Measurements from ENCODE around the gene KLHL10.
"Not testable (repeated sequence)": the region's sequence is repeated elsewhere in the genome, so short reads cannot be mapped to it uniquely, and the experiment has no call there.

Gene KLHL10

DNA sequence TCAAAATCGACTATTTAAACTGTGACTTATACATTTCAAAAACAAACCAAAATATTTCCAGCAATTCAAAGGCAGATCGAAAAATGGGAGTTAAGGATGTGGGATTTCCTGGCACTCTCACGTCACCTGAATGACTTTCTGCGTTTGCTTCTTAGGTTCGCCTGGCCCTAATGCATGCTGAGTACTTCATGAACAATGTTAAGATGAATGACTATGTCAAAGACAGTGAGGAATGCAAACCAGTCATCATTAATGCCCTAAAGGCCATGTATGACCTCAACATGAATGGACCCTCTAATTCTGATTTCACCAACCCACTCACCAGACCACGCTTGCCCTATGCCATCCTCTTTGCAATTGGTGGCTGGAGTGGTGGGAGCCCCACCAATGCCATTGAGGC is 7.3 kb downstream of the KLHL10 start:
- DNase-seq (ENCODE audit: low read depth, low spot score): no peak
- H3K27ac ChIP-seq: no peak overlapping the region

DNA sequence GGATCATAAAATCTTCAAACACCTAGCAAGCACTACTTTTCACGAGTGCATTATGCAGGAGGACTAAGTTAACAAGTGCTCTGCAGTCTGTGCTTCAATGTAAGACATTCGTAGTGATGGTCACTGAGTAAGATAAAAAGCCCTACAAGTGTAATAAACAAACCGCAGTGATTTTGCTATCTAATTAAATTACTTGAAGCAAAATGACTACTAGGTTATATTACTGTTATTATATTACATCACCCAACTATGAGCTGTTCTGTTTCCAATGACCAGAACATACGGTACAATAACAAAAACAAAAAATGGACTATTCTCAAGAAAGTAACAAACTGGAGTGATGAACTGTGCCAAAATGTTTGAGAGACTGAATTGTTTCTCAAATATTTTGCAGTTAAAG is 11.2 kb downstream of the KLHL10 start:
- no peak for DNase-seq (ENCODE audit: low read depth, low spot score)
- no peak overlapping the region for H3K27ac ChIP-seq

DNA sequence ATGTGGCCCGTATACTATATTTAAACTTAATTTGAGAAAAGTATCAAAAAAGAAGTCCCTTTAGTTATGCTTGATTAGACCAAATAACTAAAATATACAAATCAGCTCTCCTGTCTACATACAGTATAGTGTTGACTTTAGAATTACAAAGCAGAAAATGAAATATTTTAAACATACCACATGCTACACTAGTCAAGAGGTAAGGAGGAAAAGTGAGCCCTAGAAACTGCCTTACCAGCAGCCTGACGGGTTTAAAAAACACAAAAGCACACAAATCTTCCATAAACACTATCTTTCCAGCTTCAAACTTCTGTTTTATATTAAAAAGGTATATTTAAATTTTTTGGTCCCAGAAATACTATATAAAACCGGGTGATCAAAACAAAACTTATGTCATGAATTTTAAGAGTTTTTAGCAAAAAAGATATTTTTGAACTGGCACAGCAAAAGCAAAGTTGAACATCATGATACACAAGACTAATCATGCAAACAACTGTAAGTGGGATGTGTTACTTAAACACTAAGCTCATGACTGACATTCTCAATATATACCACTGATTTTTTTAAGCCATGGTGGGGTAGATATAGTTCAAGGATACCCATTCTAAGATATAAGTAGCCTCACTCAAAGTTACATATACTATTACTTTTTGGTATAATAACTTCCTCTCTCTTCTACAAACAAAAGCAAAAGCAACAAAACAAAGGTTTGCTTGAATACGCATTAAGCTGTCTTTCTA is 11.8 kb downstream of the KLHL10 start:
- H3K27ac ChIP-seq: no peak overlapping the region
- no peak for DNase-seq (ENCODE audit: low read depth, low spot score)

DNA sequence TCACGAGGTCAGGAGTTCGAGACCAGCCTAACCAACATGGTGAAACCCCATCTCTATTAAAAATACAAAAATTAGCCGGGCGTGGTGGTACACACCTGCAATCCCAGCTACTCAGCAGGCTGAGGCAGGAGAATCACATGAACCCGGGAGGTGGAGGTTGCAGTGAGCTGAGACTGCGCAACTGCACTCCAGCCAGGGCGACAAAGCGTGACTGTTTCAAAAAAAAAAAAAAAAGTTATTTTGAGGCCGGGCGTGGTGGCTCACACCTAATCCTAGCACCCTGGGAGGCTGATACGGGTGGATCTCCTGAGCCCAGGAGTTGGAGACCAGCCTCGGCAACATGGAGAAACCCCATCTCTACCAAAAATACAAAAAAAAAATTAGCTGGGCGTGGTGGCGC is 13.8 kb downstream of the KLHL10 start:
- H3K27ac ChIP-seq: not testable (repeated sequence)

DNA sequence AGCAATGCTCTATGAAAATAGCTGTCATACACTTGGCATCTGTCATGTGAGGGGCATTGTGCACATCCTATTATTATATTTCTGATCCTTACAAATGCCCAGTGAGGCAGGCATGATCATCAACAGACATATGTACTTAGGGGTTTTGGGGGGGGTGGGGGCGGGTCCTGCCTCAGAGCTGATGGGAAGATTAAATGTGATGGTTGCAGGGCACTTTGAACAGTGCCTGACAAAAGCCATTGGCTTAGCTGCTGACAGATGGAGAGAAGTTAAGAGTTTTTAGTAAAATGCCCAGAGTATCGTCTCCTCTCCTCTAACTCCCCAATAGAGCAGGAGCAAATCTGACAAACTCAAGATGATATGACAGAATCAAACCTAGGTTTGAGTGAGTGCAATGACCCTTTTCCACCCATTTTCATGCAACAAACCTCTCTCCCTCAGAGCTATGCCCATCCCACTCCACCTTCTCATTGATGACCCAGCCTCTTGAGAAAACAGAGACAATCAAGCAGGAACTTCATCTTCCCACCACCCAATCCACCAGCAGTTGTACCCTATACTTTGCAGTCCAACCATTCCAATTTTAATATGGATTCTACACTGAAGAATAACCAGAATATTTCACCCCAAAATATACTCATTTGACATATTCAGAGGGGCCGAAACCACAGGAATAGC is 22.8 kb downstream of the KLHL10 start:
- H3K27ac ChIP-seq: no peak overlapping the region
- DNase-seq (ENCODE audit: low read depth, low spot score): no peak

More for the DNA sequence above, 13.8 kb downstream of the KLHL10 start:
- not testable (repeated sequence) for DNase-seq (ENCODE audit: low read depth, low spot score)

DNA sequence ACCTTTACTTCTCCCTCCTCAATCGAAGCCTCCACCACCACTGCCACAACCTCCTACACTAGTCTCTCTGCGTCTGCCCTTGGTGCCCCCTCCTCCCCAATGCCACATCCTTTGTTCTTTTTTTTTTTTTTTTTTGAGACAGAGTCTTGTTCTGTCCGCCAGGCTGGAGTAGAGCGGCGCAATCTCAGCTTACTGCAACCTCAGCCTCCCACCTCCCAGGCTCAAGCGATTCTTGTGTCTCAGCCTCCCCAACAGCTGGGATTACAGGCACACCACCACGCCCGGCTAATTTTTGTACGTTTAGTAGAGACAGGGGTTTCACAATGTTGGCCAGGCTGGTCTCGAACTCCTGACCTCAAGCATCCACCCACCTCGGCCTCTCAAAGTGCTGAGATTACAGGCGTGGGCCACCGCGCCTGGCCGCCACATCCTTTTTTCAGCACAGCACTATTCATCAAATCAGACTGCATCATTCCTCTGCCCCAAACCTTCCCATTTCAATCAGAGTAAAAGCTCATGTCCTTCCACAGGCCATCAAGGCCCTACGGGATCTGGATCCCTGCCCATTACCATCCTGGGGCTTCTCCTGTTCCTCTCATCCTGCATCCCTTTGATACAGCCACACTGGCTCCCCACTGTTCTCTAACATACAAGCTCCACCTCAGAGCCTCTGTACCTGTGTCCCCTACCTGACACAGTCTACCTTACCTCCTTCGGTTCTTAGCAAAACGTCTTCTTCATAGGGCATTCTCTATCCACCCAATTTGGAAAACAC is 25.6 kb downstream of the KLHL10 start:
- H3K27ac ChIP-seq: no peak overlapping the region

DNA sequence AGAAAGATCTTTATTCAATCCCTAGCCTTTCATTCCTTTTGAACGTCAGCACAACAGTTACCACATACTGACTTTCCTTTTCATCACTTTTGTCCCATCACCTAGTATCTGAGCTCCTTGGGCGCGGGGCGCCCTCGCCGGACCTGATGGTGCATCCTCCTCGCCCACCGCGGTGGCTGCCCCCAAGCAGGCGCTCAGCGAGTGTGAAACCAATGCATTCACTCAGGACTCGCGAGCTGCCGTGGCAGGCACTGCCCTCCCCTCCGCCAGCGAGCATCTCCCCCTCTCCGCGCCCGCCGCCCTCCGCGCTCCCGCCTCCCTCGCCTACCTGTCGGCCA is 26.8 kb downstream of the KLHL10 start:
- no peak for DNase-seq (ENCODE audit: low read depth, low spot score)
- H3K27ac ChIP-seq: peak overlapping the region; percentile 73

More for the DNA sequence above, 25.6 kb downstream of the KLHL10 start:
- no peak for DNase-seq (ENCODE audit: low read depth, low spot score)

DNA sequence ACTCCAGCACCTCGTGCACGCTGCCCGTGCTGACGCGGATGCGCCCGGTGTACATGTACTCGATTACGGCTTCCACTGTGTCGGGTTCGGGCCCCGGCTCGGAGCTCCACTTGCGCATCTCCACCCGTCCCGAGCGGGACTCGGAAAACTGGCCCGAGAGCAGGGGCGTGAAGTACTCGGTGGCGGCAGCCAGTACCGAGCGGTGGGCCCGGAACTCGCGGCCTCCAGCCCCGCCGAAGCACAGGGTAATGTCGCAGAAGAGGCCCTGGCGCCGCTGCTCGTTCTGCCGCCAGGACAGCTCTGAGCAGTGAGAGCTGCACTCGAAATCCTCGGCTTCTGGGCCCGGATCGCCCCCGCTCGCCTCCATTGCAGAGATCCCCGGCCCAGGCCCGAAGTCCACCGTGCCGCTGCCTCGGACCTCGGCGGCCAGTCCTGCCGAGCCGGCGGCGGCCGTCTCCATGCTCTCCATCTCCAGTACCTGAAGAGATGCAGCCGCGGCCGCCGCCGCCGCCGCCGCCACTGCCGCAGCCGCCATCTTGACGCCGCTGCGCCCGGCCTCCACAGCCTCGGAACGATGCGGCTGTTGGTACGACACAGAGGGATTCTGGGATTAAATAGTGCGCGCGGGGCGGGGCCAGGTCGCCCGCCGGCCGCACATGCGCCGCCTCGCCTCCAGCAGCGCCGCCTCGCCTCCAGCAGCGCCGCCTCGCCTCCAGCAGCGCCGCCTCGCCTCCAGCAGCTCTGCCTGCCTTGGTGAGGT is 27.4 kb downstream of the KLHL10 start, which contains the start of gene KLHL11:
Gene KLHL11, minus strand, starts transcription at position 588 of the 760 bp plus-strand sequence. Its CDS starts 53 bp downstream, at position 535.
- DNase-seq (ENCODE audit: low read depth, low spot score): peak; percentile 46
- H3K27ac ChIP-seq: peak within 1 kb of the TSS; percentile 73

DNA sequence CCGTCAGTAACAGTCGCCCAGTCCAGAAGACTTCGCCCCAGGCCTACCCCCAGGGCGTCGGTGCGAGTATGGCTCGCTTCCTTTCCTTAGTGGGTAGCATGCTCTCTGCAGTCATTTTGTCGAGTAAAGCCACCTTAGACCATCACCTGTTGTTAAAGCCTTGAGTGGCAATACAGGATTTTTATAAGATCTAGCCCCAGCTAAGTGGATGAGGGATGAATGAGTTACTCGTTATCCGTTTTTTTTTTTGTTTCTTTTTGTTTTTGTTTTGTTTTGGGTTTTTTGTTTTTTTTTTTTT is 27.9 kb downstream of the KLHL10 start:
- H3K27ac ChIP-seq: peak overlapping the region; percentile 73

DNA sequence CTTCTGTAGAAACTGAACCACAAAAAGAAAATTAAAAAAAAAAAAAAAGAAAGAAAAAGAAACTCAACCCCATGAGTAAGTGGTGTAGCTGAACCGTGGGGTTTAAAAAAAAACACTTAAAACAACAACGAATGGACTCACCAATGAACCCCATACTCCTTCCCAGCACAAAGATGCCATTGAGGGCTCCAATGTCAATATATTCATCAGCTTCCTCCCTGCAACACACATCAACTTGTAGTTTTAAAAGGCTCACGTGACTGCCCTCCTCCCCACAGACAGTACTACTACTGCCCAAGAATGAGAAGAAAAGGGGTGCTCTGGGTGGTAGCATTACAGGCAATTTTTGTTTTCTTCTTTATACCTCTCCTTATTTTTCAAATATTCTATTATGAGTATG is 30.9 kb downstream of the KLHL10 start:
- H3K27ac ChIP-seq: peak overlapping the region; percentile 65
- DNase-seq (ENCODE audit: low read depth, low spot score): no peak

More for the DNA sequence above, 27.9 kb downstream of the KLHL10 start:
- no peak for DNase-seq (ENCODE audit: low read depth, low spot score)

DNA sequence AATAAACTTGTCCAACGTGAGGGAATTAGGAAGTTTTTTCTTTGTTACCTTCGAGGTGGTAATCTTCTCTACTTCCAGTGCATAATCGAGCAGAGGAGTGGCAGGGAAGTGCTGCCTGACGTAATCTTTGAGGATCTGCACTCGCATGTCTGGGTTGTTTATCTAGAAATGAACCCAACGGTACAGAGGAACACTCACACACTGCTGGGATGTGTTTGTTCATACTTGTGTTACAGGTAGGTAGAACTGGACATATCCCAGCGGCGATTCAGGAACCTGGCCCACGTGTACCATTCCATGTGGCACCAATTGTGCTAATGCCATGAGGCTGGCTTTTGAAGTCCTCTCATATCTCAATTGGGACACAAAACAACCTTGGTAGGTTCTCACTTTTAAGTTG is 31.8 kb downstream of the KLHL10 start:
- peak overlapping the region; percentile 65 for H3K27ac ChIP-seq
- peak; percentile 51 for DNase-seq (ENCODE audit: low read depth, low spot score)

DNA sequence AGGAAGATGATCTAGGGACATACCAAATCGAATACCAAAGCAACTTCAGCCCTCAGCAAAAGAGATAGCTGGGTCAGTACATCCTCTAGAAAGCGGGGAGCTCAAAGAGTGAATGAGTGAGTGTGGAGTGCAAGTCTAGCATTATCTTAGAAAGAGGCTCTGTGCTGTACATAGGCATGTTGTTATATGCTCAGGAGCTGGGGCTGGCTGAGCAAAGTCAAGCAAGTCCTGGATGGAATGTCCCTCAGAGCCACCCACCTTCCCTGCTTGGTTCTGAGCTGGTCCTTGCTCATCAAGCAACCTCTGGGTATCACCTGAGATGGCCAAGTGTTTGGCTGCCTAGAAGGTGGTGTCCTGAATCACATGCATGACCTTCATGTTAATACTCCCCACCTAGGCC is 32.5 kb downstream of the KLHL10 start:
- DNase-seq (ENCODE audit: low read depth, low spot score): no peak
- peak overlapping the region; percentile 65 for H3K27ac ChIP-seq

DNA sequence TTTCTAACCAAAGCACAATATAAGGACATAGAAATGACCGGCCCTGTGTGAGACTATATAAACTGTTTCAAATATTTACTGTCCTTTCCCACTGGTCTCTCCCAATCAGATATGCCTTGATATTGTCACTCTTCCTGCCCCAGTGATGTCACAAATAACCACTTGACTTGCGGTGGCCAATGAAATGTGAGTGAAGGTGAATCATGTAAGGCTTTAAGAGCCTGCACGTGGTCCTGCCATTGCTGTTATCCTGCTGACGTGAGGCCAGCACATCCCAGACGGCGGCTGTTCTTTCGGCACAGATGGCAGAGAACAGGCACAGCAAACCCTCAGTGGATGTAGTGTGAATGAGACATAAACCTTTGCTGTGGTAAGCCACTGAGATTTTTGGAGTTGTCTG is 33.0 kb downstream of the KLHL10 start:
- H3K27ac ChIP-seq: peak overlapping the region; percentile 65
- DNase-seq (ENCODE audit: low read depth, low spot score): no peak

DNA sequence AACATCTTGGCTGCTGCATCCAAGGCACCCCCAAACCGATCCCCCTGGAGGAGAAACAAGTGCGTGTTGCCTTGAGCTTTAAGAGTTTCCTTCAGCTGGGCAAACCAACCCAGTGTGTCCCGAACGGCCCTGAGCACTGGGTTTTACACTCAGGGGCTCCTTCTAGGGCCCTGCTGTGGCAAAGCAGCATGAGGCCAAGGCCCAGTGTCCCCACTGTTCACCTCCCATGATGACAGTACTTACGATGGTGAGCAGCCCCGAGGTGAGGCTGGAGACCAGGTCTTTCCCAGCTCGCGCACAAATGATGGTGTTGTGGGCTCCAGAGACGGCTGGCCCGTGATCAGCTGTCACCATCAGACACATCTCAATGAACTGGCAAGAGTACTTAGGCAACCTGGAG is 34.2 kb downstream of the KLHL10 start:
- DNase-seq (ENCODE audit: low read depth, low spot score): no peak
- H3K27ac ChIP-seq: no peak overlapping the region

DNA sequence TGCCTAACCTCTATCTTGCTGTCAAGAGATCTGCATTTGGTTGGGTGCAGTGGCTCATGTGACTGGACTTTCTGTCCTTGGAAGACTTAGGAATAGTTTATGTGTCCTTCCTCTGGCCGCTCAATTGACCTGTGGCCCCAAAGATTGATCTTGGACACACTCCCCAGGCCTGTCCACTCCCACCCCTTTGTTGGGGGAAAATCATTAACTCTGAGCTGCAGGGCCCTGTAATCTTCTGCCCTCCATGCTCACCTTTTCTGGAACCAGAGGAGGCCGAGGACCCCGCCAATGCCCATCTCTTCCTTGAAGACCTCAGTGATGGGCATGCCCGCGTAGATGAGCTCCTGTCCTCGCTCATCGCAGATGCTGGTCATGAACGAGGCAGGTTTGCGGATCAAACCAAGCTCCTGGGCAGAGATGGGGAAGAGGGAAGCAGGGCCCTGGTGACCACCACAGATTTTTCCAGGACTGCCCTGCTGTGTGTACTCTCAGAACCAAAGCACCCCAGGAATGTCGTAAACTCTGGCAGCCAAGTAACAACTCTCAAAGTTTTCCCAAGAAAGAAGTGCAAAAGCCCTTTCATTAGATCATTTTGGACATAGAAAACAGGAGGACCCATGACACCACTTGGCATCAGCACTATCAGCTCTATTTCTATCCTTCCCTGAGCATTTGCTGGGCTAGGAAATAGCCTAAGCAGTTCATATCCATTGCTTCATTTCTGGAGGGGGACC is 36.1 kb downstream of the KLHL10 start:
- no peak overlapping the region for H3K27ac ChIP-seq
- DNase-seq (ENCODE audit: low read depth, low spot score): no peak

DNA sequence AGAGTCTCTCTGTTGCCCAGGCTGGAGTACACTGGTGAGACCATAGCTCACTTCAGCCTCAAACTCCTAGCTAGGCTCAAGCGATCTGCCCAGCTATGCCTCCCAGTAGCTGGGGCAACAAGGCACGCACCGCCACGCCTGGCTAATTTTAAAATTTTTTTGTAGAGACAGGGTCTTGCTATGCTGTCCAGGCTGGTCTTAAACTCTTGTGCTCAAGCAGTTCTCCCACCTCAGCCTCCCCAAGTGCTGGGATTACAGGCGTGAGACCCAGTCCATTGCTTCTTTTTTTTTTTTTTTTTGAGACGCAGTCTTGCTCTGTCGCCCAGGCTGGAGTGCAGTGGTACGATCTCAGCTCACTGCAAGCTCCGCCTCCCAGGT is 36.7 kb downstream of the KLHL10 start:
- DNase-seq (ENCODE audit: low read depth, low spot score); H3K27ac ChIP-seq: not testable (repeated sequence)

DNA sequence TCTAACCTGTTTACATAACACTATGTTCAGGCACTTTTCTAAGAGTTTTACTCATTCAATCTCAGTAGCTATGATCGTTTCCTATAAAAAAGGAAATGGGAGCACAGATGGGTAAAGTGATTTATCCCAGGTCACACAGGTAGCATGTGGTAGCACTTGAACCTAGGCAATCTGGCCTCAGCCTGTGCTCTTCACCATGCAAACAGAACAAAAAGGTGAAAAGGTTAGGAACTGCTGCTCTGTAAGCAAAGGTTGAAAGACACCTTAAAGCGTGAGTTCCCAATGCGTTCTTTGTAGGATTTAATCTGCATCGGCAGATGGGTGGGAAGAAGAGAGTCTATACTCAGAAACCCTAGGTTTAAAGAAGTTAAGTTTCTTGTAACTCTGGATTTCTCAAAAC is 42.5 kb downstream of the KLHL10 start:
- no peak overlapping the region for H3K27ac ChIP-seq
- DNase-seq (ENCODE audit: low read depth, low spot score): no peak

DNA sequence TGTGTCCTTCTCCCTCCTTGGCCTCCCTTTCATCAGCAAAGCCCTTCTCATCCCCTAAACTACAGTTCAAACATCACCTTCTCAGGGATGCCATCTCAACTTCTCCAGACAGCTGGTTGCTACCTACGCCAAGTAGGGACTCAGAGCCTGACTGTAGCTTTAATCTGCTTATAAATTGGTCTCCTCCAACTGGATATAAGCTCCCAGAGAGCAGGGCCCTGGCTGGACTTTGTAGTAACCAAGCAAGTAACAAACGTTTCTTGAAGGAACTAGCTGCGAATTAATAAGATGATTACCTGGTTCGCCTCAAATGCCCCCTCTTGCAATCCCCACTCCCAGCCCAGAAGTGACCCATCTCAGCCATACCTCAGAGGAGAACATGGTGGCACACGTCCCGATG is 45.1 kb downstream of the KLHL10 start:
- no peak for DNase-seq (ENCODE audit: low read depth, low spot score)
- H3K27ac ChIP-seq: no peak overlapping the region

DNA sequence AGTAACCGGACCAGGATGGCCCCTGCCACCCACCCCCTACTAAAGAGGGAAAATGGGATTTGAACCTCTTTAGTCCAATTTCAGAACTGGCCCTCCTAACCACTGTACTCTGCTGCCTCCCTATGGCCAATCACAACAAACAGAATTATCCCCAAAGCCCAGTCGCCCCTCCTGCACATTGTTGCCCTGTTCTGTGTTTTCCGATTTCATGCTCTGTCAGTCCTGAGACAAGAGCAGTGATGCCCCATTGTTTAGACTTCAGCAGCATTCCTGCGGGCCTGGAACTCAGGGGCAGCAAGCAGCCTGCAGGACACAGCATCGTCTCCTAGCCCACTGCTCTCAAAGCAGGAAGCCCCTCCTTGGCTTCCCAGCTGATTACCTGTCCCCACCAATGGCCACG is 48.1 kb downstream of the KLHL10 start:
- H3K27ac ChIP-seq: no peak overlapping the region
- DNase-seq (ENCODE audit: low read depth, low spot score): no peak
